Activated CD4-positive, alpha-beta memory T cell treated with anti-CD3 and anti-CD28 coated beads, Interleukin-2, amount 10 ng/mL, durations not matched to agents 7 days and 5 days (primary cell): Measurements from ENCODE around the gene TBC1D2. TPM values are rescaled to one million over a fixed set of nuclear protein-coding genes. Genes with fewer than 3 reads are reported as not detected.
A peak's percentile ranks its signal among the peaks of the same experiment; 100 is the strongest.
"Not testable (repeated sequence)": the region's sequence is repeated elsewhere in the genome, so short reads cannot be mapped to it uniquely, and the experiment has no call there.

ENCODE experiments used
- CTCF ChIA-PET: fragments of 350-600 bp; sonication (Branson Sonifier 250); formaldehyde crosslinking; loops from one replicate; lab custom pipeline; 2021; ENCODE audit warnings: antibody characterized with exemption, inconsistent platforms; lab: Charles Lee
- POLR2A ChIA-PET: fragments of 350-600 bp; sonication (Branson Sonifier 250); formaldehyde crosslinking; loops from one replicate; lab custom pipeline; 2021; ENCODE audit warnings: antibody characterized with exemption; lab: Charles Lee
- DNase-seq: peaks from one replicate; pipeline ENCODE4 v3.0.0-alpha.2; 2020
- H3K27ac Mint-ChIP-seq: one replicate; pipeline ENCODE4 v1.8.0; 2021; ENCODE audit warnings: mild to moderate bottlenecking, mixed read lengths
- H3K27me3 Mint-ChIP-seq: one replicate; pipeline ENCODE4 v1.8.0; 2021; ENCODE audit warnings: mixed read lengths
- H3K36me3 Mint-ChIP-seq: one replicate; pipeline ENCODE4 v1.8.0; 2021; ENCODE audit warnings: low read depth, mixed read lengths
- H3K4me1 Mint-ChIP-seq: one replicate; pipeline ENCODE4 v1.8.0; 2021; ENCODE audit warnings: mixed read lengths
- H3K4me3 Mint-ChIP-seq: one replicate; pipeline ENCODE4 v1.8.0; 2021; ENCODE audit warnings: mild to moderate bottlenecking, mixed read lengths
- H3K9me3 Mint-ChIP-seq: one replicate; pipeline ENCODE4 v1.8.0; 2021; ENCODE audit warnings: mixed read lengths
- total RNA-seq, 2 experiments: library from RNA; stranded (reverse); gene quantifications; one replicate each; pipeline ENCODE4 v1.2.3, GENCODE V29; 2021

TBC1D2 gene
- total RNA-seq, 2 experiments from 2014 or later = 11.0 to 11.9 TPM

GRCh38 chr9:98178874-98179850, 76.3 kb downstream of the TBC1D2 start:
- Mint-ChIP-seq H3K4me3 (no peak overlapping the region), H3K9me3 (no peaks in the 10 kb centered on the region), H3K36me3 (no peaks in the 10 kb centered on the region), H3K27me3 (no peaks in the 10 kb centered on the region), H3K27ac (no peak overlapping the region), H3K4me1 (peaks cover 24% of the 10 kb centered on the region)
- DNase-seq = no peak
- ChIA-PET CTCF (interaction anchor here (2.0 kb wide), 1 partner anchor 14 kb away, joined by 7 read pairs; the partner anchor contains the start of gene CORO2A), POLR2A (interaction anchor here (1.4 kb wide), 1 partner anchor 77 kb away, joined by 3 read pairs; the partner anchor contains the start of gene TBC1D2)

DNA sequence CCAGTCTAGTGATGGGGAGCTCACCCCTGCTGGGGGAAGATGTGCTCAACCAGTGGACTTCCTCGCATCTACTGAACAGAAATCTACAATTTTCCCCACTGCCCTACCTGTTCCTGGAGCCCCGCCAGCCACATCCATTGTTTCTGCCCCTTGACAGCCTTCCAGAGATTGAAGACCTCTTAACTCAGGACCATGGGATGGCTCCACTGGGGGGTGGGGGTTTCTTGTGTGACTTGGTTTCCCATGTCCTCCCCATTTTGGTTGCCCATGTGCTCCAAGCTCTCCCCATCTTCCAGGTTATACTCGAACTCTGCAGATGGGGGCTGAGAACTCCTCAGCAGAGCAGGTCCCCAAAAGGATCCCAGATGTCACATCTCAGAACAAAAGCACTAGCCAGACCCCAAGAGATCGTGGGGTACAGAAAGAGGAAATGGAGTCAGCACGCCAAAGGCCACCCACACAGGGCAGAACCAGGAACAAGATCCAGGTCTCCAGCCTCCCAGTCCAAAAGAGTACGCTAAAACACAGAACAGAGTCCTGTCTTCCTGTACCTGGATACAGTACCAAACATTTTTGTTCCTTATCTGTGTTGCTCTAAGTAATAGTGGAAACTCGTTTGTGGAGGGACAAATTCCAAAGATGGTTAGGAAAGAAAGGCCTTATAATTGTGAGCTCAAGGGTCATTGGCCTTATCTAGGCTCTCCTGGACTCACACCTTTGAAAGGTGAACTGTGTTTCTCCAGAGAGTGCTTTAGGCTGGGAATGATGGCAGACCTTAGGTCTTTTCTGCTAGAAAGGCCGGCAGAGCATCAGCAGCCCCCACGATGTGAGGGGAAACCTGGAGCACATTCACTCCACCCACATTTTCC, 78.8 kb downstream of the TBC1D2 start:
- H3K27me3 Mint-ChIP-seq = no peaks in the 10 kb centered on the region
- no peaks in the 10 kb centered on the region for H3K36me3 Mint-ChIP-seq
- POLR2A ChIA-PET = interaction anchor here (1.9 kb wide), 1 partner anchor 16 kb away, joined by 4 read pairs; the partner anchor contains the start of gene CORO2A
- no peak for DNase-seq
- no peak overlapping the region for H3K4me3 Mint-ChIP-seq
- no peak overlapping the region for H3K27ac Mint-ChIP-seq
- CTCF ChIA-PET = no interaction called here
- H3K9me3 Mint-ChIP-seq = no peaks in the 10 kb centered on the region
- peaks cover 19% of the 10 kb centered on the region for H3K4me1 Mint-ChIP-seq

- ChIA-PET CTCF (no interaction called here), POLR2A (no interaction called here)
Observed at GRCh38 chr9:98175762-98176161, 79.7 kb downstream of the TBC1D2 start.

DNA sequence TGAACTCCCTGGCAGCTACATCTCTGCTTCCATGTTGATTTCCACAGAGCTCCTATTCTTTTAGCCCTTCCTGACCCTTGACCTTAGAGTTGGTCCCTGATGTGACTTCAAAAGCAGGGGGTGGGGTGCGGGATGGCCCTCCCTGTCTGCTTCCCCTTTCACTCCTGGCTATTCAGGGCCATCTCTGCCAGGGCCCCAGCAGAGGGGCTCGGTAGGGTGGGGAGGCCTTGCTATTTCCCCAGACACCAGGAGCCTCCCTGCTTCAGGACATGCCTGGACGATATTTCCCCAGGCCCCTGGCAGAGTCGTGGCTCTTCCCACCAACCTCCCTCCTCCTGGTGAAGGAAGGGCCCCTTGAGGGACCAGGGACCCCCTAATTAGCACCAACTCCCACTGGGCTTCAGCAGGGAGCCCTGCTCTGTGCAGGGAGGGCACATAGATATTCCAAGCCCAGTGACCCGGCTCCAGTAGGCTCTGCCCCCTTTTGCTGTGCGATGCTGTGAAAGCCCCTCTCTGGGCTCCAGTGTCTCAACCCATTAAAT, 80.3 kb downstream of the TBC1D2 start:
- Mint-ChIP-seq H3K36me3 (no peaks in the 10 kb centered on the region), H3K4me1 (peaks cover 17% of the 10 kb centered on the region), H3K27me3 (no peaks in the 10 kb centered on the region), H3K4me3 (no peak overlapping the region), H3K27ac (no peak overlapping the region), H3K9me3 (no peaks in the 10 kb centered on the region)
- CTCF ChIA-PET = no interaction called here
- POLR2A ChIA-PET = no interaction called here
- no peak for DNase-seq

More at GRCh38 chr9:98175762-98176161, 79.7 kb downstream of the TBC1D2 start:
- DNase-seq = no peak
- Mint-ChIP-seq H3K36me3 (no peaks in the 10 kb centered on the region), H3K4me3 (no peak overlapping the region), H3K27me3 (no peaks in the 10 kb centered on the region), H3K27ac (no peak overlapping the region), H3K4me1 (peaks cover 19% of the 10 kb centered on the region), H3K9me3 (no peaks in the 10 kb centered on the region)

DNA sequence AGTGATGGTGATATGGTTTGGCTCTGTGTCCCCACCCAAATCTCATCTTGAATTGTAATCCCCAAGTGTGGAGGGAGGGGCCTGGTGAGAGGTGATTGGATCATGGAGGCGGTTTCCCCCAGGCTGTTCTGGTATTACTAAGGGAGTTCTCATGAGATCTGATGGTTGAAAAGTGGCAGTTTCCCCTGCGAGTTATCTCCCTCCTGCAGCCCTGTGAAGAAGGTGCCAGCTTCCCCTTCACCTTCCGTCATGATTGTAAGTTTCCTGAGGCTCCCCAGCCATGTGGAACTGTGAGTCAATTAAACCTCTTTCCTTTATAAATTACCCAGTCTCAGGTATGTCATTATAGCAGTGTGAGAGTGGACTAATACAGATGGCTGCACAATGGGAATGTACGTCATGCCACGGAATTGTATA, 80.9 kb downstream of the TBC1D2 start:
- POLR2A ChIA-PET, H3K4me3 Mint-ChIP-seq, H3K9me3 Mint-ChIP-seq, H3K27ac Mint-ChIP-seq, H3K27me3 Mint-ChIP-seq, H3K36me3 Mint-ChIP-seq, DNase-seq: not testable (repeated sequence)
- CTCF ChIA-PET = interaction anchor here (0.6 kb wide), 1 partner anchor 140 kb away, joined by 4 read pairs; no protein-coding TSS in a partner anchor
- peaks cover 19% of the 10 kb centered on the region for H3K4me1 Mint-ChIP-seq

DNA sequence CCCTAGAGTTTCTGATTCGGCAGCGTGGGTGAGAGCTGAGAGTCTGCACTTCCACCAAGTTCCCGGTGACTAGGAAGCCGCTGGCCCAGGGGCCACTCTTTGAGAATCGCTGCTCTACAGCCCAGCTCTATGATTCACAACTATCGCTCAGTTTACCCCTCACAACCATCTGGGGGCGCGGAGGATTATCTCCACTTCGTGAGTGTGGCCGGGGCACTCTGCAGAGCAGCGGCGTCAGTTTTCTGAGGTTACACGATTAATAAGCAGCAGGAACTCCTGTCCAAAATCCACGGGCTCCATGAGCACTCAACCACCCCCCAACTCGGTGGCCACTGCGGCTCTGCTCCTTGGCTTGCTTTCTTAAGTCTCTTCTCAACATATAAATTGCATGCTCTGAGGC, 82.3 kb downstream of the TBC1D2 start:
- POLR2A ChIA-PET = no interaction called here

GRCh38 chr9:98172604-98173003, 82.8 kb downstream of the TBC1D2 start:
- H3K4me3 Mint-ChIP-seq = no peak overlapping the region
- peak overlapping the region; percentile 47 for H3K27ac Mint-ChIP-seq
- DNase-seq = no peak
- no peaks in the 10 kb centered on the region for H3K36me3 Mint-ChIP-seq
- peaks cover 31% of the 10 kb centered on the region for H3K4me1 Mint-ChIP-seq
- H3K27me3 Mint-ChIP-seq = no peaks in the 10 kb centered on the region
- H3K9me3 Mint-ChIP-seq = no peaks in the 10 kb centered on the region
- ChIA-PET CTCF (no interaction called here), POLR2A (no interaction called here)

More for the DNA sequence above, 82.3 kb downstream of the TBC1D2 start:
- Mint-ChIP-seq H3K4me3 (no peak overlapping the region), H3K27ac (no peak overlapping the region), H3K36me3 (no peaks in the 10 kb centered on the region), H3K4me1 (peaks cover 27% of the 10 kb centered on the region), H3K27me3 (no peaks in the 10 kb centered on the region), H3K9me3 (no peaks in the 10 kb centered on the region)
- DNase-seq = no peak
- CTCF ChIA-PET = no interaction called here

GRCh38 chr9:98171176-98171925, 84.1 kb downstream of the TBC1D2 start:
- Mint-ChIP-seq H3K36me3 (no peaks in the 10 kb centered on the region), H3K4me3 (no peak overlapping the region), H3K27me3 (no peaks in the 10 kb centered on the region), H3K27ac (no peak overlapping the region), H3K4me1 (peaks cover 37% of the 10 kb centered on the region), H3K9me3 (no peaks in the 10 kb centered on the region)
- POLR2A ChIA-PET = interaction anchor here (1.0 to 1.8 kb wide), 2 partner anchors 11 to 21 kb away, joined by 3 to 4 read pairs; partner anchors contain the start of gene CORO2A
- CTCF ChIA-PET = no interaction called here
- DNase-seq = no peak

GRCh38 chr9:98168941-98169488, 86.4 kb downstream of the TBC1D2 start:
- Mint-ChIP-seq H3K36me3 (no peaks in the 10 kb centered on the region), H3K4me1 (peaks cover 52% of the 10 kb centered on the region), H3K9me3 (no peaks in the 10 kb centered on the region), H3K4me3 (peak overlapping the region; percentile 41), H3K27me3 (no peaks in the 10 kb centered on the region), H3K27ac (peak overlapping the region; percentile 91)
- POLR2A ChIA-PET = interaction anchor here (1.0 kb wide), 1 partner anchor 20 kb away, joined by 3 read pairs; no protein-coding TSS in a partner anchor
- CTCF ChIA-PET = no interaction called here
- DNase-seq = peak; percentile 78

- no peaks in the 10 kb centered on the region for H3K36me3 Mint-ChIP-seq
- ChIA-PET CTCF (interaction anchor here (0.9 kb wide), 1 partner anchor 11 kb away, joined by 3 read pairs; no protein-coding TSS in a partner anchor), POLR2A (interaction anchor here (1.0 kb wide), 1 partner anchor 19 kb away, joined by 3 read pairs; no protein-coding TSS in a partner anchor)
- no peaks in the 10 kb centered on the region for H3K9me3 Mint-ChIP-seq
- H3K27ac Mint-ChIP-seq = no peak overlapping the region
- H3K4me1 Mint-ChIP-seq = peaks cover 60% of the 10 kb centered on the region
- DNase-seq = no peak
- H3K4me3 Mint-ChIP-seq = no peak overlapping the region
- no peaks in the 10 kb centered on the region for H3K27me3 Mint-ChIP-seq
Observed at GRCh38 chr9:98168153-98168780, 87.2 kb downstream of the TBC1D2 start.

DNA sequence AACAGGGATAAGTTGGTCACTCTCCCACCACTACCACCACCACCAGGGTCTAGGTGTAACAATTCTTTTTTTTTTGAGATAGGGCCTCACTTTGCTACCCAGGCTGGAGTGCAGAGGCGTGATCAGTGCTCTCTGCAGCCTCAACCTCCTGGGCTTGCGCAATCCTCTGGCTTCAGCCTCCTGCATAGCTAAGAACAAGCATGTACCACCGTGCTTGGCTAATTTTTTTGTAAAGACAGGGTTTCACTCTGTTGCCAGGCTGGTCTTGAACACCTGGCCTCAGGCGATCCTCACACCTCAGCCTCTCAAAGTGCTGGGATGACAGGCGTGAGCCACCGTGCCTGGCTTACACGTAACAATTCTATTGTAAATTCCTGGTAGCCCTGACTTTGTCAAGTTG, 90.5 kb downstream of the TBC1D2 start:
- no peaks in the 10 kb centered on the region for H3K9me3 Mint-ChIP-seq
- CTCF ChIA-PET = no interaction called here
- H3K4me3 Mint-ChIP-seq = no peak overlapping the region
- POLR2A ChIA-PET = interaction anchor here (1.7 kb wide), 1 partner anchor 91 kb away, joined by 4 read pairs; the partner anchor contains the start of gene TBC1D2
- no peaks in the 10 kb centered on the region for H3K36me3 Mint-ChIP-seq
- DNase-seq = no peak
- H3K27me3 Mint-ChIP-seq = no peaks in the 10 kb centered on the region
- H3K27ac Mint-ChIP-seq = no peak overlapping the region
- H3K4me1 Mint-ChIP-seq = peaks cover 55% of the 10 kb centered on the region
